HG03045 (cell line): Measurements from ENCODE around the gene DBF4B.
"Not testable (repeated sequence)": the region's sequence is repeated elsewhere in the genome, so short reads cannot be mapped to it uniquely, and the experiment has no call there.

Source experiments
- ATAC-seq: cut with Tn5 transposase; IDR thresholded peaks from one replicate; pipeline ENCODE4 v1.9.1; 2021; ENCODE audit warnings: mild to moderate bottlenecking, moderate library complexity; ENCODE audit not compliant: unreplicated experiment

Gene DBF4B

GRCh38 chr17:44708401-44709263 is at the start of gene DBF4B:
Gene DBF4B, plus strand, starts transcription at chr17:44708665. Its CDS starts 156 bp downstream, at chr17:44708821.
- peak; percentile 66 for ATAC-seq

- no peak for ATAC-seq
Observed at GRCh38 chr17:44661835-44662234, 46.6 kb upstream of the DBF4B start.

GRCh38 chr17:44663095-44663494 is 45.4 kb upstream of the DBF4B start:
- ATAC-seq = no peak

GRCh38 chr17:44664867-44665266 is 43.6 kb upstream of the DBF4B start:
- no peak for ATAC-seq

- no peak for ATAC-seq
Observed at GRCh38 chr17:44666006-44666405, 42.5 kb upstream of the DBF4B start.

GRCh38 chr17:44672479-44673093 is 35.9 kb upstream of the DBF4B start:
- no peak for ATAC-seq

GRCh38 chr17:44673893-44674292 is 34.6 kb upstream of the DBF4B start:
- no peak for ATAC-seq

GRCh38 chr17:44677136-44677535 is 31.3 kb upstream of the DBF4B start:
- no peak for ATAC-seq

- ATAC-seq = not testable (repeated sequence)
Observed at GRCh38 chr17:44683303-44683702, 25.2 kb upstream of the DBF4B start.

- no peak for ATAC-seq
Observed at GRCh38 chr17:44687756-44688155, 20.7 kb upstream of the DBF4B start.

- no peak for ATAC-seq
Observed at GRCh38 chr17:44688200-44688599, 20.3 kb upstream of the DBF4B start.

GRCh38 chr17:44688675-44689476 is 19.6 kb upstream of the DBF4B start:
- ATAC-seq = peak; percentile 31

GRCh38 chr17:44689477-44690217 is 18.8 kb upstream of the DBF4B start, which contains the start of gene CCDC43:
Gene CCDC43, minus strand, starts transcription at chr17:44689776. Its CDS starts 23 bp downstream, at chr17:44689753.
- peak; percentile 84 for ATAC-seq

- not testable (repeated sequence) for ATAC-seq
Observed at GRCh38 chr17:44690746-44691306, 17.6 kb upstream of the DBF4B start.

GRCh38 chr17:44693609-44694008 is 14.9 kb upstream of the DBF4B start:
- no peak for ATAC-seq

- not testable (repeated sequence) for ATAC-seq
Observed at GRCh38 chr17:44700288-44700687, 8.2 kb upstream of the DBF4B start.

GRCh38 chr17:44707755-44708400 is 587 bp upstream of the DBF4B start:
- ATAC-seq = peak; percentile 12

GRCh38 chr17:44719444-44719843 is 11.0 kb downstream of the DBF4B start:
- ATAC-seq = no peak

GRCh38 chr17:44722254-44722653 is 13.8 kb downstream of the DBF4B start:
- ATAC-seq = no peak

GRCh38 chr17:44726121-44726520 is 17.7 kb downstream of the DBF4B start:
- not testable (repeated sequence) for ATAC-seq
